Measurements from ENCODE around the gene THYN1. TPM values are rescaled to one million over a fixed set of nuclear protein-coding genes. Genes with fewer than 3 reads are reported as not detected.
A peak's percentile ranks its signal among the peaks of the same experiment; 100 is the strongest.

Gene THYN1
- total RNA-seq, 1 donor from 2014 or later = 62.5 TPM

DNA sequence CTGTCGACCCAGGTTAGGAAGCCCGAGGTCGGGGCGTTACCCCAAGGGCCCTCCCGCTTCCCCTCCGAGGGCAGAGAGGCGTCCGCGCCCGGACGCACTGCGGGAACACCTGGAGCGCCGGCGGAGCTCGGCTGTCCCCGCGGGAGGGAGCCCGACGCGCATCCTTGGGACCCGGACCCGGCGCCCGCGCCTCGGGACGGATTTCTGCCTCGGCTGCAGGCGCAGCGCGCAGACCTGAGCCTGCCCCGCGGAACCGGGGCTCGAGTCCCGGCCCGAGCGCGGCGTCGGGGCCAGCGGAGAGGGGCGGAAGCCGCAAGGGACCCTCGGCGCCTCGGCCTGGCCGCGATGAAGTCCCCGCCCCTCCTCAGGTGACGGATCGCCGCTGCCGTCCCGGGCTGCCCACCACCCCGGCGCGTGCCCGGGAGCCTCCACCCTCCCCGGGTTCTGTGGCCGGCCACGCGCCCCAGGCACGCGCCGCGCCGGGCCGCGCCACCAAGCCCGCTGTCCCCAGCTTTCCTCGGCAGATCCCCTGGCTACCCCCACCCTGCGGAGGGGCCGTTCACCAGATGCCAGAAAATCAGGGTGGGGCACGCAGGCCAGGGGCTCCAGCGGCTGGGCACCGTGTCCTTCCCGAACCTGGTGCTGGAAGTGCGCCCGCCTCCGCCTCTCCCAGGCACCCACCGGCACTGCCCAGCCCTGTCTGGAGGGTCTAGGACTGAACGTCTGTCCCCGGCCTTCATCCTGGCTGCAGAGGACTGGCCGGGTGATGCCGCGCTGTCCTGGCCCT lies 23.4 kb upstream of the THYN1 start:
- no peaks in the 10 kb centered on the region for H3K36me3 Mint-ChIP-seq (ENCODE audit: low read depth)
- TF ChIP-seq, protein P1, sequence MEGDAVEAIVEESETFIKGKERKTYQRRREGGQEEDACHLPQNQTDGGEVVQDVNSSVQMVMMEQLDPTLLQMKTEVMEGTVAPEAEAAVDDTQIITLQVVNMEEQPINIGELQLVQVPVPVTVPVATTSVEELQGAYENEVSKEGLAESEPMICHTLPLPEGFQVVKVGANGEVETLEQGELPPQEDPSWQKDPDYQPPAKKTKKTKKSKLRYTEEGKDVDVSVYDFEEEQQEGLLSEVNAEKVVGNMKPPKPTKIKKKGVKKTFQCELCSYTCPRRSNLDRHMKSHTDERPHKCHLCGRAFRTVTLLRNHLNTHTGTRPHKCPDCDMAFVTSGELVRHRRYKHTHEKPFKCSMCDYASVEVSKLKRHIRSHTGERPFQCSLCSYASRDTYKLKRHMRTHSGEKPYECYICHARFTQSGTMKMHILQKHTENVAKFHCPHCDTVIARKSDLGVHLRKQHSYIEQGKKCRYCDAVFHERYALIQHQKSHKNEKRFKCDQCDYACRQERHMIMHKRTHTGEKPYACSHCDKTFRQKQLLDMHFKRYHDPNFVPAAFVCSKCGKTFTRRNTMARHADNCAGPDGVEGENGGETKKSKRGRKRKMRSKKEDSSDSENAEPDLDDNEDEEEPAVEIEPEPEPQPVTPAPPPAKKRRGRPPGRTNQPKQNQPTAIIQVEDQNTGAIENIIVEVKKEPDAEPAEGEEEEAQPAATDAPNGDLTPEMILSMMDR (conservative IDR thresholded peaks at IDR 0.05) = peak; percentile 7

DNA sequence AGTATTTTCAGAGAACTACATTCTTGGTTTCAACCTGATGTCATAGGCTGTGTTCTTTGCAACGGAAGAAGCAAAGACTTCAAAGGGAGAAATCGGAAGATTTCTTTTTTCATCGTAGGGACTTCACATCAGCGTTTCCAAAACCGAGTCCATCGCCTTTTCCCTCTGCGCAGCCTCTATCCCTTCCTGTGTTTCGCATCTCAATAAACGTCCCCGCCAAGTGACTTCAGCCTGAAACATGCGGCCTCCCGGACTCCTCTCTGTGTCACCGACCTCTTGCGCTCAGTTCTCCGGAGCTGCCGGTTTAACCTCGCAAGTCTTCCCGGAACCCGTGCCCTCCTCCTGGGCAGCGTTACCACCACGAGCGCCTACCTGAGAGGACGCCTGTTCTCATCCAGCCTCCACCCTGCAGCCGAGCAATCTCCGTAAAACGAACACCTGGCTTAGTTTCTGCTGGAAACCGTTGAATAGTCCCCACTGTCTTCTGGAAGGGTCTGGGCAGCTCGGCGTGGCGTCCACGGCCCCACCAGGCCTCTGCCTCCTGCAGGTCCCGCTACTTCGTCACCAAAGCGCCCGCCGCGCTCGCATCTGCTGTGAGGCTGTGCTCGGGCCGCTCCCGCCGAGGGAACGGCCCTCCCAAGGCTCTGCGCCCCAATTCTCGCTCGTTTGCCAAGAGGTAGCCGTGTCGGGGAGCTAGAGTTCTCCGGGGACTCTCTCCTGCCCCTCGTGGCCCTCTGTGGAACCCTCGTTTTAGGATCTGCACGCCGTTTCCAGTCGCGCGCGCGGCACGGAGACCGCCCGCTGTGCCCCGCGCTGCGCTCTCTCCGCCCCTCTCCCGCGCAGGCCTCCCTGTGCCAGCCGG lies 22.6 kb upstream of the THYN1 start, which contains the start of gene GLB1L3:
Gene GLB1L3, plus strand, starts transcription at position 846 of the 862 bp plus-strand sequence. CDS start 362 bp downstream, outside the sequence.
- Mint-ChIP-seq H3K27ac (ENCODE audit: unreplicated experiment) (no peak within 1 kb of the TSS), H3K27me3 (ENCODE audit: low read depth) (peaks cover 92% of the 10 kb centered on the region), H3K36me3 (ENCODE audit: low read depth) (no peaks in the 10 kb centered on the region), H3K4me1 (peaks cover 24% of the 10 kb centered on the region), H3K4me3 (peak within 1 kb of the TSS; percentile 88), H3K9me3 (no peaks in the 10 kb centered on the region)
- DNase-seq (ENCODE audit: low read depth, low spot score) = peak; percentile 33
- TF ChIP-seq, protein P1 (conservative IDR thresholded peaks at IDR 0.05) = peak; percentile 49

More for the DNA sequence above, 23.4 kb upstream of the THYN1 start:
- H3K4me1 Mint-ChIP-seq = peaks cover 24% of the 10 kb centered on the region
- H3K4me3 Mint-ChIP-seq = peak overlapping the region; percentile 87
- peaks cover 86% of the 10 kb centered on the region for H3K27me3 Mint-ChIP-seq (ENCODE audit: low read depth)
- H3K9me3 Mint-ChIP-seq = no peaks in the 10 kb centered on the region
- no peak overlapping the region for H3K27ac Mint-ChIP-seq (ENCODE audit: unreplicated experiment)
- no peak for DNase-seq (ENCODE audit: low read depth, low spot score)

- TF ChIP-seq, protein P1 (conservative IDR thresholded peaks at IDR 0.05) = no peak
- Mint-ChIP-seq H3K36me3 (ENCODE audit: low read depth) (no peaks in the 10 kb centered on the region), H3K27ac (ENCODE audit: unreplicated experiment) (no peak overlapping the region), H3K9me3 (no peaks in the 10 kb centered on the region), H3K27me3 (ENCODE audit: low read depth) (peaks cover 94% of the 10 kb centered on the region), H3K4me1 (peaks cover 24% of the 10 kb centered on the region), H3K4me3 (peak overlapping the region; percentile 87)
- no peak for DNase-seq (ENCODE audit: low read depth, low spot score)
Measured at GRCh38 chr11:134275188-134275533, 22.0 kb upstream of the THYN1 start.

- H3K27ac Mint-ChIP-seq (ENCODE audit: unreplicated experiment) = no peak overlapping the region
- peaks cover 25% of the 10 kb centered on the region for H3K4me1 Mint-ChIP-seq
- TF ChIP-seq, protein P1 (conservative IDR thresholded peaks at IDR 0.05) = no peak
- DNase-seq (ENCODE audit: low read depth, low spot score) = no peak
- no peaks in the 10 kb centered on the region for H3K36me3 Mint-ChIP-seq (ENCODE audit: low read depth)
- H3K4me3 Mint-ChIP-seq = peak overlapping the region; percentile 50
- no peaks in the 10 kb centered on the region for H3K9me3 Mint-ChIP-seq
- H3K27me3 Mint-ChIP-seq (ENCODE audit: low read depth) = peaks cover 81% of the 10 kb centered on the region
Measured at GRCh38 chr11:134273317-134273712, 20.2 kb upstream of the THYN1 start.

- TF ChIP-seq, protein P1 (conservative IDR thresholded peaks at IDR 0.05) = no peak
- Mint-ChIP-seq H3K36me3 (ENCODE audit: low read depth) (no peaks in the 10 kb centered on the region), H3K4me1 (peaks cover 31% of the 10 kb centered on the region), H3K27ac (ENCODE audit: unreplicated experiment) (no peak overlapping the region), H3K9me3 (no peaks in the 10 kb centered on the region), H3K27me3 (ENCODE audit: low read depth) (peaks cover 78% of the 10 kb centered on the region), H3K4me3 (peak overlapping the region; percentile 50)
- DNase-seq (ENCODE audit: low read depth, low spot score) = no peak
Measured at GRCh38 chr11:134272381-134273316, 19.5 kb upstream of the THYN1 start.

Measured in neural crest cell (in vitro differentiated cells).